MM.1S (cell line): ENCODE results near the gene RAB9A.

Experiments used
- DNase-seq: peaks from one replicate; pipeline ENCODE4 v3.0.0-alpha.2; 2015
- H2AFZ ChIP-seq: fragments of 300-600 bp; sonication (generic); 2 replicates; pipeline ENCODE4 v1.6.0; 2016; ENCODE audit warnings: antibody characterized with exemption, low read length
- H3F3A ChIP-seq: fragments of 300-600 bp; sonication (generic); 2 replicates; pipeline ENCODE4 v1.6.1; 2016; ENCODE audit warnings: mild to moderate bottlenecking, antibody characterized with exemption, low read length, moderate library complexity, mixed read lengths; ENCODE audit not compliant: insufficient read depth
- H3K27ac ChIP-seq: fragments of 300-600 bp; sonication (generic); 2 replicates; pipeline ENCODE4 v1.5.1; 2016; ENCODE audit warnings: mild to moderate bottlenecking, low read length
- H3K27me3 ChIP-seq: fragments of 300-600 bp; sonication (generic); replicated peaks from 2 replicates; pipeline ENCODE4 v1.6.0; 2016; ENCODE audit warnings: low read length; ENCODE audit not compliant: insufficient read depth
- H3K36me3 ChIP-seq: fragments of 300-600 bp; sonication (generic); replicated peaks from 2 replicates; pipeline ENCODE4 v1.6.1; 2016; ENCODE audit warnings: mild to moderate bottlenecking, low read length, mixed read lengths; ENCODE audit not compliant: insufficient read depth
- H3K4me1 ChIP-seq: fragments of 300-600 bp; sonication (generic); 2 replicates; pipeline ENCODE4 v1.6.1; 2016; ENCODE audit warnings: low read length, mixed read lengths
- H3K4me2 ChIP-seq: fragments of 300-600 bp; sonication (generic); 2 replicates; pipeline ENCODE4 v1.6.0; 2016; ENCODE audit warnings: low read depth, low read length
- H3K4me3 ChIP-seq: fragments of 300-600 bp; sonication (generic); 2 replicates; pipeline ENCODE4 v1.5.1; 2016; ENCODE audit warnings: low read length, mixed read lengths
- H3K79me2 ChIP-seq: fragments of 300-600 bp; sonication (generic); 2 replicates; pipeline ENCODE4 v1.6.1; 2016; ENCODE audit warnings: mixed run types, low read length, mixed read lengths
- H3K9ac ChIP-seq: fragments of 300-600 bp; sonication (generic); 2 replicates; pipeline ENCODE4 v1.6.1; 2016; ENCODE audit warnings: low read length, mixed read lengths
- H3K9me2 ChIP-seq: fragments of 300-600 bp; sonication (generic); replicated peaks from 2 replicates; pipeline ENCODE4 v1.6.1; 2016; ENCODE audit warnings: mild to moderate bottlenecking, low read length, mixed read lengths; ENCODE audit not compliant: insufficient read depth
- H3K9me3 ChIP-seq: fragments of 300-600 bp; sonication (generic); replicated peaks from 2 replicates; pipeline ENCODE4 v1.6.1; 2016; ENCODE audit warnings: mild to moderate bottlenecking, low read length, mixed read lengths; ENCODE audit not compliant: insufficient read depth
- H4K20me1 ChIP-seq: fragments of 300-600 bp; sonication (generic); 2 replicates; pipeline ENCODE4 v1.6.1; 2016; ENCODE audit warnings: mild to moderate bottlenecking, low read length, moderate library complexity, mixed read lengths; ENCODE audit not compliant: insufficient read depth
- EZH2 ChIP-seq: fragments of 300-600 bp; sonication (generic); optimal IDR thresholded peaks from 2 replicates; pipeline ENCODE3; 2017; ENCODE audit warnings: low read depth, mild to moderate bottlenecking, antibody characterized with exemption, low read length, mixed read lengths
- EZH2phosphoT487 ChIP-seq: fragments of 300-600 bp; sonication (generic); IDR thresholded peaks from 2 replicates; pipeline ENCODE4 v1.6.1; 2018; ENCODE audit warnings: antibody characterized with exemption, low read length
- TF ChIP-seq, protein P1 (sequence below): fragments of 300-600 bp; sonication (generic); IDR thresholded peaks from 2 replicates; pipeline ENCODE4 v1.5.1; 2016; ENCODE audit warnings: antibody characterized with exemption, low read length, mixed read lengths

Gene RAB9A

GRCh38 chrX:13700380-13700779 lies 11.5 kb downstream of the RAB9A start:
- H3K27me3 ChIP-seq = no peaks in the 10 kb centered on the region
- no peaks in the 10 kb centered on the region for H3F3A ChIP-seq
- H3K9me2 ChIP-seq = no peaks in the 10 kb centered on the region
- H3K4me3 ChIP-seq = no peak overlapping the region
- no peaks in the 10 kb centered on the region; the same call in 1 of the 2 replicates for H3K36me3 ChIP-seq
- peaks cover 88% of the 10 kb centered on the region for H3K79me2 ChIP-seq
- H3K4me1 ChIP-seq = no peaks in the 10 kb centered on the region
- no peaks in the 10 kb centered on the region for H3K9me3 ChIP-seq
- H2AFZ ChIP-seq = no peak overlapping the region
- no peaks in the 10 kb centered on the region for H4K20me1 ChIP-seq
- no peak overlapping the region for H3K27ac ChIP-seq
- no peak overlapping the region for H3K4me2 ChIP-seq
- TF ChIP-seq, protein P1, sequence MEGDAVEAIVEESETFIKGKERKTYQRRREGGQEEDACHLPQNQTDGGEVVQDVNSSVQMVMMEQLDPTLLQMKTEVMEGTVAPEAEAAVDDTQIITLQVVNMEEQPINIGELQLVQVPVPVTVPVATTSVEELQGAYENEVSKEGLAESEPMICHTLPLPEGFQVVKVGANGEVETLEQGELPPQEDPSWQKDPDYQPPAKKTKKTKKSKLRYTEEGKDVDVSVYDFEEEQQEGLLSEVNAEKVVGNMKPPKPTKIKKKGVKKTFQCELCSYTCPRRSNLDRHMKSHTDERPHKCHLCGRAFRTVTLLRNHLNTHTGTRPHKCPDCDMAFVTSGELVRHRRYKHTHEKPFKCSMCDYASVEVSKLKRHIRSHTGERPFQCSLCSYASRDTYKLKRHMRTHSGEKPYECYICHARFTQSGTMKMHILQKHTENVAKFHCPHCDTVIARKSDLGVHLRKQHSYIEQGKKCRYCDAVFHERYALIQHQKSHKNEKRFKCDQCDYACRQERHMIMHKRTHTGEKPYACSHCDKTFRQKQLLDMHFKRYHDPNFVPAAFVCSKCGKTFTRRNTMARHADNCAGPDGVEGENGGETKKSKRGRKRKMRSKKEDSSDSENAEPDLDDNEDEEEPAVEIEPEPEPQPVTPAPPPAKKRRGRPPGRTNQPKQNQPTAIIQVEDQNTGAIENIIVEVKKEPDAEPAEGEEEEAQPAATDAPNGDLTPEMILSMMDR = no peak
- TF ChIP-seq EZH2 (no peak), EZH2phosphoT487 (no peak)
- no peak overlapping the region for H3K9ac ChIP-seq
- no peak for DNase-seq

- no peaks in the 10 kb centered on the region for H3K27me3 ChIP-seq
- no peak overlapping the region for H3K27ac ChIP-seq
- H4K20me1 ChIP-seq = no peaks in the 10 kb centered on the region
- H3K9me3 ChIP-seq = no peaks in the 10 kb centered on the region
- H3K79me2 ChIP-seq = peaks cover 79% of the 10 kb centered on the region
- H3K4me3 ChIP-seq = no peak overlapping the region
- no peak overlapping the region for H3K4me2 ChIP-seq
- H3K4me1 ChIP-seq = no peaks in the 10 kb centered on the region
- no peaks in the 10 kb centered on the region; the same call in 1 of the 2 replicates for H3K36me3 ChIP-seq
- no peak for DNase-seq
- H3F3A ChIP-seq = no peaks in the 10 kb centered on the region
- H3K9me2 ChIP-seq = no peaks in the 10 kb centered on the region
- TF ChIP-seq, protein P1 = no peak
- TF ChIP-seq EZH2 = no peak
- no peak for TF ChIP-seq EZH2phosphoT487
- H3K9ac ChIP-seq = no peak overlapping the region
- no peak overlapping the region for H2AFZ ChIP-seq
Observed at GRCh38 chrX:13702111-13702789, 13.3 kb downstream of the RAB9A start.

GRCh38 chrX:13703135-13703534 lies 14.2 kb downstream of the RAB9A start:
- H3K27ac ChIP-seq = no peak overlapping the region
- no peaks in the 10 kb centered on the region for H3K9me3 ChIP-seq
- H3K27me3 ChIP-seq = no peaks in the 10 kb centered on the region
- H3K4me3 ChIP-seq = no peak overlapping the region
- H3K79me2 ChIP-seq = peaks cover 71% of the 10 kb centered on the region
- no peaks in the 10 kb centered on the region for H3F3A ChIP-seq
- no peak overlapping the region for H2AFZ ChIP-seq
- no peaks in the 10 kb centered on the region for H3K36me3 ChIP-seq
- no peak overlapping the region for H3K9ac ChIP-seq
- TF ChIP-seq EZH2 (no peak), EZH2phosphoT487 (no peak)
- TF ChIP-seq, protein P1 = no peak
- no peaks in the 10 kb centered on the region for H3K4me1 ChIP-seq
- H3K4me2 ChIP-seq = no peak overlapping the region
- H4K20me1 ChIP-seq = no peaks in the 10 kb centered on the region
- no peaks in the 10 kb centered on the region for H3K9me2 ChIP-seq
- DNase-seq = no peak
